Endodermal cell (in vitro differentiated cells): ENCODE data around the gene BAIAP3. TPM values are rescaled to one million over a fixed set of nuclear protein-coding genes. Genes with fewer than 3 reads are reported as not detected.

Source experiments
- DNase-seq: peaks from one replicate; pipeline ENCODE4 v3.0.0-alpha.2; 2017
- H3K27ac ChIP-seq: 2 replicates; pipeline ENCODE4 v1.5.1; 2013; ENCODE audit warnings: mild to moderate bottlenecking, low read depth, low read length, moderate library complexity
- H3K27me3 ChIP-seq: 2 replicates; pipeline ENCODE4 v1.6.1; 2013; ENCODE audit warnings: mild to moderate bottlenecking, low read length, moderate library complexity; ENCODE audit not compliant: insufficient read depth, control insufficient read depth, poor library complexity, severe bottlenecking
- H3K36me3 ChIP-seq: 2 replicates; pipeline ENCODE4 v1.7.0; 2013; ENCODE audit warnings: mild to moderate bottlenecking, low read length, moderate library complexity; ENCODE audit not compliant: control insufficient read depth, insufficient read depth
- H3K4me1 ChIP-seq: one replicate; pipeline ENCODE4 v1.7.0; 2013; ENCODE audit warnings: low read length; ENCODE audit not compliant: control insufficient read depth, insufficient read depth
- H3K4me3 ChIP-seq: 2 replicates; pipeline ENCODE4 v1.5.1; 2013; ENCODE audit warnings: mild to moderate bottlenecking, low read length, moderate library complexity
- H3K9ac ChIP-seq: 2 replicates; pipeline ENCODE4 v1.6.1; 2013; ENCODE audit warnings: mild to moderate bottlenecking, low read length, moderate library complexity; ENCODE audit not compliant: poor library complexity, severe bottlenecking; ENCODE audit errors: extremely low read depth
- H3K9me3 ChIP-seq: 2 replicates; pipeline ENCODE4 v1.6.1; 2013; ENCODE audit warnings: mild to moderate bottlenecking, low read length, moderate library complexity; ENCODE audit not compliant: control insufficient read depth
- H3K27ac Mint-ChIP-seq: 2 replicates; pipeline ENCODE4 v1.8.0; 2020; ENCODE audit warnings: mixed read lengths
- H3K27me3 Mint-ChIP-seq: 2 replicates; pipeline ENCODE4 v1.8.0; 2021; ENCODE audit warnings: mild to moderate bottlenecking, mixed read lengths; ENCODE audit not compliant: insufficient read depth
- H3K36me3 Mint-ChIP-seq: 2 replicates; pipeline ENCODE4 v1.8.0; 2020; ENCODE audit warnings: low read depth, mixed read lengths
- H3K4me1 Mint-ChIP-seq: 2 replicates; pipeline ENCODE4 v1.8.0; 2020; ENCODE audit warnings: mixed read lengths
- H3K4me3 Mint-ChIP-seq: 2 replicates; pipeline ENCODE4 v1.8.0; 2020; ENCODE audit warnings: mild to moderate bottlenecking, moderate library complexity, mixed read lengths
- H3K9me3 Mint-ChIP-seq: 2 replicates; pipeline ENCODE4 v1.8.0; 2020; ENCODE audit warnings: mild to moderate bottlenecking, mixed read lengths
- CTCF ChIP-seq: fragments of 200-600 bp; sonication (generic); conservative IDR thresholded peaks from 2 replicates; pipeline ENCODE4 v1.5.0; 2021; ENCODE audit warnings: antibody characterized with exemption, mild to moderate bottlenecking
- WGBS, 2 experiments: methylation state at CpG; one replicate each; pipeline versions ENCODE4 v1.1.5 to v1.1.7; 2013; ENCODE audit warnings: missing lambda C conversion rate in 2 of 2, mixed read lengths in 1 of 2; ENCODE audit not compliant: insufficient coverage in 1 of 2, insufficient read length in 1 of 2; 5-methylcytosine and 5-hydroxymethylcytosine counted together
- total RNA-seq, 2 donors: library from RNA; stranded (reverse); fragmentation: NEBNext Ultra II Directional in 1 of 2; extraction: Animal tissue kit (Norgen Biotek cat#: 25700) in 1 of 2; gene quantifications; 2 replicates in 1 of 2; 3 replicates in 1 of 2; pipeline ENCODE4 v1.2.1, GENCODE V29; 2021

Gene BAIAP3
- total RNA-seq, 2 donors from 2014 or later: 25.0 to 43.5 TPM

GRCh38 chr16:1349351-1349750 lies 15.9 kb downstream of the BAIAP3 start:
- Mint-ChIP-seq H3K4me1 (peaks cover 9% of the 10 kb centered on the region), H3K36me3 (peaks cover 10% of the 10 kb centered on the region), H3K4me3 (peak overlapping the region; percentile 73), H3K27me3 (no peaks in the 10 kb centered on the region), H3K27ac (no peak overlapping the region), H3K9me3 (no peaks in the 10 kb centered on the region)
- H3K9me3 ChIP-seq: no peaks in the 10 kb centered on the region
- no peak for TF ChIP-seq CTCF
- peaks cover 17% of the 10 kb centered on the region for H3K36me3 ChIP-seq
- H3K4me1 ChIP-seq: no peaks in the 10 kb centered on the region
- no peak overlapping the region for H3K27ac ChIP-seq
- no peak for DNase-seq
- WGBS, 2 experiments: 95 to 96% methylated on average over 10 to 16 of the region's 16 CpGs
- H3K27me3 ChIP-seq: peaks cover 1% of the 10 kb centered on the region
- H3K9ac ChIP-seq: no peak overlapping the region
- H3K4me3 ChIP-seq: no peak overlapping the region

GRCh38 chr16:1349951-1350350 lies 16.5 kb downstream of the BAIAP3 start:
- H3K27me3 Mint-ChIP-seq: no peaks in the 10 kb centered on the region
- H3K36me3 Mint-ChIP-seq: peaks cover 10% of the 10 kb centered on the region
- no peaks in the 10 kb centered on the region for H3K4me1 ChIP-seq
- H3K9ac ChIP-seq: no peak overlapping the region
- H3K27ac ChIP-seq: no peak overlapping the region
- no peak for TF ChIP-seq CTCF
- H3K9me3 ChIP-seq: no peaks in the 10 kb centered on the region
- peaks cover 9% of the 10 kb centered on the region for H3K4me1 Mint-ChIP-seq
- peak overlapping the region; percentile 73 for H3K4me3 Mint-ChIP-seq
- H3K36me3 ChIP-seq: peaks cover 17% of the 10 kb centered on the region
- no peaks in the 10 kb centered on the region for H3K27me3 ChIP-seq
- no peak for DNase-seq
- no peak overlapping the region for H3K27ac Mint-ChIP-seq
- WGBS, 2 experiments: 95 to 99% methylated on average over 10 to 17 of the region's 17 CpGs
- no peaks in the 10 kb centered on the region for H3K9me3 Mint-ChIP-seq
- no peak overlapping the region for H3K4me3 ChIP-seq

- Histone ChIP-seq H3K36me3 (peaks cover 17% of the 10 kb centered on the region), H3K4me1 (no peaks in the 10 kb centered on the region), H3K9me3 (no peaks in the 10 kb centered on the region), H3K27me3 (no peaks in the 10 kb centered on the region), H3K9ac (peak overlapping the region; percentile 68), H3K4me3 (peak overlapping the region; percentile 98), H3K27ac (no peak overlapping the region)
- no peak for DNase-seq
- Mint-ChIP-seq H3K27me3 (no peaks in the 10 kb centered on the region), H3K27ac (peak overlapping the region; percentile 68), H3K4me1 (peaks cover 9% of the 10 kb centered on the region), H3K4me3 (peak overlapping the region; percentile 73), H3K9me3 (no peaks in the 10 kb centered on the region), H3K36me3 (peaks cover 10% of the 10 kb centered on the region)
- TF ChIP-seq CTCF: no peak
- 83 to 86% methylated on average over 14 to 19 of the region's 19 CpGs for WGBS, 2 experiments
Observed at GRCh38 chr16:1350691-1351090, 17.2 kb downstream of the BAIAP3 start.
